ENCODE data around the gene COMMD7. TPM values are rescaled to one million over a fixed set of nuclear protein-coding genes. Genes with fewer than 3 reads are reported as not detected.

COMMD7 gene
- total RNA-seq, 4 donors from 2014 or later = 30.2 to 55.8 (median 42.6) TPM

DNA sequence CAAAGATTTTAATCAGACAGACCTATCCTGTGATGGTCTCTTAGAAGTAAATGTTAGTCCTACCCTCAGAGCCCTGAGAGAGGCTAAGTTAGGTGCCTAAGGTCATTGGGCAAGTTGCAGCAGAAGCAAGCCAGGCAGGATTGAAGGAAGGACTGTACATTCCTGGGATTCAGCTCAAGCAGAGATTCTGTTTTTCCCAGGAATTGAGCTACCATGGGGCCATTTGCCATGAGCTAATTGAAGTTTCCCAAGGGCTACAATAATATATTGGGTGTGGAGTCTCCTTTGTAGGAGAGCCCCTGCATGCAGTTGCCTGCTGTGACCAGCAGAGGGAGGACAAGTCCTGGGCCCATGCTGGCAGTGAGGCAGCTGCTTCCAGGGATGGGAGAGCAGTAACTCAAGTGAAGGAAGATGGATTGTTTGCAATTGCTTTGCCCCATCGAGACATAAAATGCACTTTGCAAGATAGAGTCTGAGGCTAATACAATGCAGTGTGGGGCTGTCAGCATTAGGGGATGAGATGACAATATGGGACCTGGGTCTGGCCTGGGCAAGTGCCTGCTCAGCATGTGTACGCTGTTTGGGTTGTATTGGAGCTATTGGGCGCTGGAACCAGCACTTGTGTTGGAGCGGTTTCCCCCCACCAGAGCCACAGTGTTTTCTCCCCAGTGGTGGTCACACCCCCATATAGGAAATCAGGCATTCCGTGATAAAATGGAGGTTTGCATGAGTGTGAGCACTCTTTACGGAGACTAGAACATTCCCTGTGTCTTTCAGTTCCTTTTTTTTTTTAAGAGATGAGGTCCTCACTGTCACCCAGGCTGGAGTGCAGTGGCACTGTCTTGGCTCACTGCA, 46.9 kb upstream of the COMMD7 start:
- H3K9me3 ChIP-seq = no peaks in the 10 kb centered on the region
- no peaks in the 10 kb centered on the region for H3K4me1 ChIP-seq
- H3K4me3 ChIP-seq (replicated peaks in 1 of 3) = no peak overlapping the region
- no peaks in the 10 kb centered on the region for H3K27me3 ChIP-seq
- peak; percentile 71 to 75 for DNase-seq
- 76 to 77% methylated on average over 6 of the region's 6 CpGs for whole genome bisulfite sequencing, 2 donors
- intact Hi-C loops (cut with DNase I) = loop anchor here (5.0 to 10.0 kb wide), 2 partner anchors 102 to 265 kb away; no protein-coding TSS in a partner anchor
- TF ChIP-seq POLR2A (IDR thresholded peaks at IDR 0.05) (no peak), CTCF (IDR thresholded peaks at IDR 0.05) (peak; percentile 89 to 99 (median 96))
- H3K27ac ChIP-seq = no peak overlapping the region
- H3K36me3 ChIP-seq = no peaks in the 10 kb centered on the region

GRCh38 chr20:32787168-32787567, 43.9 kb upstream of the COMMD7 start:
- no peaks in the 10 kb centered on the region for H3K27me3 ChIP-seq
- no peak overlapping the region for H3K27ac ChIP-seq
- H3K4me1 ChIP-seq = no peaks in the 10 kb centered on the region
- TF ChIP-seq POLR2A (IDR thresholded peaks at IDR 0.05) = no peak
- no peak for TF ChIP-seq CTCF (IDR thresholded peaks at IDR 0.05)
- no peak overlapping the region for H3K4me3 ChIP-seq (replicated peaks in 1 of 3)
- DNase-seq = no peak
- intact Hi-C loops (cut with DNase I) = loop anchor here (5.0 to 10.0 kb wide), 2 partner anchors 105 to 262 kb away; no protein-coding TSS in a partner anchor
- WGBS, 2 donors = 94 to 95% methylated on average over 16 of the region's 16 CpGs
- no peaks in the 10 kb centered on the region for H3K36me3 ChIP-seq
- no peaks in the 10 kb centered on the region for H3K9me3 ChIP-seq

- H3K9me3 ChIP-seq = no peaks in the 10 kb centered on the region
- H3K4me1 ChIP-seq = no peaks in the 10 kb centered on the region
- no peaks in the 10 kb centered on the region for H3K27me3 ChIP-seq
- no peak overlapping the region for H3K27ac ChIP-seq
- WGBS, 2 donors = 96 to 98% methylated on average over 16 of the region's 16 CpGs
- DNase-seq = no peak
- TF ChIP-seq POLR2A (IDR thresholded peaks at IDR 0.05) (no peak), CTCF (IDR thresholded peaks at IDR 0.05) (no peak)
- H3K4me3 ChIP-seq (replicated peaks in 1 of 3) = no peak overlapping the region
- intact Hi-C loops (cut with DNase I) = loop anchor here (5.0 to 10.0 kb wide), 2 partner anchors 106 to 261 kb away; no protein-coding TSS in a partner anchor
- no peaks in the 10 kb centered on the region for H3K36me3 ChIP-seq
Measured at GRCh38 chr20:32786059-32786760, 42.9 kb upstream of the COMMD7 start.

- H3K36me3 ChIP-seq = no peaks in the 10 kb centered on the region
- no peaks in the 10 kb centered on the region for H3K27me3 ChIP-seq
- no peak for DNase-seq
- no peaks in the 10 kb centered on the region for H3K4me1 ChIP-seq
- no peak overlapping the region for H3K27ac ChIP-seq
- 90 to 93% methylated on average over 13 of the region's 13 CpGs for WGBS, 2 donors
- H3K4me3 ChIP-seq (replicated peaks in 1 of 3) = no peak overlapping the region
- no peak for TF ChIP-seq POLR2A (IDR thresholded peaks at IDR 0.05)
- TF ChIP-seq CTCF (IDR thresholded peaks at IDR 0.05) = no peak
- H3K9me3 ChIP-seq = no peaks in the 10 kb centered on the region
- intact Hi-C loops (cut with DNase I) = loop anchor here (5.0 to 10.0 kb wide), 2 partner anchors 108 to 260 kb away; no protein-coding TSS in a partner anchor
Measured at GRCh38 chr20:32784369-32785080, 41.3 kb upstream of the COMMD7 start.
